ENCODE results near the gene HGFAC.

HGFAC gene

DNA sequence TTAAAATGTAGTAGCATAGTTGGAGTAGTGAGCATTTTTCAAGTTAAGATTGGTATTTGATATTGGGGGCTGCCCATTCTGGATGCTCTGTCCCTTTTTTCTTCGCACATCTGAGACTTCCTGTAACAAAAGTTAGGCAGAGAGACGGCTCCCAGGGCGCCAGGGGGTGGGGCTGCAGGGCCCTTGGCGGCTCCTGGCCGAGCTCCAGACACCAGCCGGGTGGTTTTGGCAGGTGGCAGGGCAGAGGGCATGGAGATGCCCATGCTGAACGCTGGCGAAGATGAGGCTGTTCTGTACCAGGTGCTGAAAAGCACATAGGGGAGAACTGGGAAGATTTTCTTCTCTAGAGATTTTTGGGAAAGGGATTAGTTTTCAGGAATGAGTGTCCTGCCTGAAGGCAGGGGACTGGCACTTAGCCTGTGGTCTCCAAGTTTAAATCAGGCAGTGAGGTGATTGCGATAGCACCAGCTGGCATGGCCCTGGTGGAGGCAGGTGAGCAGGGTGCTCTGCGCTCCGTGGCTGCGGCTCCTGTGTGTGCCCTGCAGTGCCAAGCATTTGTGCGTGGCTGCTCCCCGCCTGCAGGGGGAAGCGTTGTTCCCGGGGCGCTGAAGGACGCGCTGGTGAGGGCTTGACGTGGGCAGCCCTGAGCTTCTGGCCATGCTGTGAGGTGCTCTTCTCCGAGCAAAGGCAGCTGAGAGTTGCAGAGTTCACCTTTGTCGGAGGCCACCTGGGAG lies 23.6 kb upstream of the HGFAC start:
- no peak overlapping the region for H3K27ac ChIP-seq (ENCODE audit: low read length)
- no peaks in the 10 kb centered on the region for H3K27me3 ChIP-seq (ENCODE audit: control insufficient read depth, insufficient read depth, low read length)
- DNase-seq (ENCODE audit: low read depth, low spot score) = no peak
- H3K4me3 ChIP-seq (ENCODE audit: low read length) = no peak overlapping the region
- no peaks in the 10 kb centered on the region for H3K4me1 ChIP-seq (ENCODE audit: control insufficient read depth, insufficient read depth, low read length)
- WGBS (ENCODE audit: insufficient coverage, insufficient read length) = no CpG with 5 or more reads among the region's 22 CpGs
- no peaks in the 10 kb centered on the region for H3K36me3 ChIP-seq (ENCODE audit: control insufficient read depth, insufficient read depth, low read length)
- no peaks in the 10 kb centered on the region for H3K9me3 ChIP-seq (ENCODE audit: control insufficient read depth, insufficient read depth, low read length)

DNA sequence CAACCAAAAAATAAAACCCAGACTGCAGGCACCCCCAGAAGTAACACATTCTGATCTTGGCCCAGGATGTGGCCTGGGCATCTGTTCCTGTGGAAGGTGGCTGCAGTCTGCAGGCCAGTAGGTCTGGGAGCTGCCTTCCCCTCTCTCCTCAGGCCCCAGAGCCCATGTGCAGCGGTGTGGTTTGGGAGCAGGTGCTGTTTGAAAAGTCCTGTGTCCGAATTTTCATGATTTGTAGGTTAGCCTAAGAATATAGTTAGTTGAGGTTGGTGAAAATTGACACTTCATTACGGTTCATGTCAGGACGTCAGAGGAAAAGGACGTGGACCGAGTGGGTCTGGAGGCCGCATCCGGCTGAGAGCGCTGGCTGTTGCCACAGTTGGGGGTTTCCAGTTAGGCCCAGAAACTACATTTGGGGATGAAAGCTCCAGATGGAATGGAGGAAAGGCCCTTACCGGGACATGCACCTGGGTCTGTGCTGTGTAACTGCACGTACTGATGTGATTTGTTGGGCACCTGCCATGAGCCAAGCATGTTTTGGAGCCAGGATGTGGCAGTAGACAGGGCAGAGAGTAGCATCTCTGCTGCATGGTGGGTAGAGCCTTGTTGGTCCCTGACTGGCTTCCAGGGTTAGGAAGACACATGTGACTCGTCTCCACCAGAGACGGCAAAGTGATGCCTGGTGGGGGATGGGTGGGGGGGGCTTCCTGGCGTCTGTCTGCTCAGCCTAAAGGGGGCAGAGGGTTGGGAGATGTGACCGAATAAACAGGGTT lies 21.7 kb upstream of the HGFAC start:
- WGBS (ENCODE audit: insufficient coverage, insufficient read length) = no CpG with 5 or more reads among the region's 15 CpGs

DNA sequence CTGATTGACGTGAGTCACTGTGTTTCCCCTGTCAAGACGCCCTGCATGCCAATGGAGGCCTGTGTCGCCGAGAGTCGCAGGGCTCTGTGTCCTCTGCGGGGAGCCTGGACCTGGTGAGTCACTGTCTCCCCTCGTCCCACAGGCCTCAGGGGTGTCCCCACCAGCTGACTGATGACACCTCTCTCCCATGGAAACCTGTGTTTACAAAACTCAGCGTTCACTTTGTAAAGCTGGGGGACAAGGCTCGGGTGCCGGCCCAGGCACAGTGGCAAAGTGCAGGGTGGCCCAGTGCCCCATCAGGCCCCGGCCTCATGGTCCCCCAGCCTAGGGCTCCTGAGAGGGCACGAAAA lies 21.2 kb upstream of the HGFAC start:
- H3K27ac ChIP-seq (ENCODE audit: low read length) = no peak overlapping the region
- no peaks in the 10 kb centered on the region; the same call in 1 of the 2 replicates for H3K4me1 ChIP-seq (ENCODE audit: control insufficient read depth, insufficient read depth, low read length)
- H3K36me3 ChIP-seq (ENCODE audit: control insufficient read depth, insufficient read depth, low read length) = no peaks in the 10 kb centered on the region
- H3K9me3 ChIP-seq (ENCODE audit: control insufficient read depth, insufficient read depth, low read length) = no peaks in the 10 kb centered on the region
- H3K4me3 ChIP-seq (ENCODE audit: low read length) = no peak overlapping the region
- no peak for DNase-seq (ENCODE audit: low read depth, low spot score)
- no CpG with 5 or more reads among the region's 12 CpGs for WGBS (ENCODE audit: insufficient coverage, insufficient read length)
- no peaks in the 10 kb centered on the region for H3K27me3 ChIP-seq (ENCODE audit: control insufficient read depth, insufficient read depth, low read length)

More for the DNA sequence above, 21.7 kb upstream of the HGFAC start:
- Histone ChIP-seq H3K27ac (ENCODE audit: low read length) (no peak overlapping the region), H3K4me1 (ENCODE audit: control insufficient read depth, insufficient read depth, low read length) (no peaks in the 10 kb centered on the region; the same call in 1 of the 2 replicates), H3K36me3 (ENCODE audit: control insufficient read depth, insufficient read depth, low read length) (no peaks in the 10 kb centered on the region), H3K9me3 (ENCODE audit: control insufficient read depth, insufficient read depth, low read length) (no peaks in the 10 kb centered on the region), H3K27me3 (ENCODE audit: control insufficient read depth, insufficient read depth, low read length) (no peaks in the 10 kb centered on the region), H3K4me3 (ENCODE audit: low read length) (no peak overlapping the region)
- DNase-seq (ENCODE audit: low read depth, low spot score) = no peak

DNA sequence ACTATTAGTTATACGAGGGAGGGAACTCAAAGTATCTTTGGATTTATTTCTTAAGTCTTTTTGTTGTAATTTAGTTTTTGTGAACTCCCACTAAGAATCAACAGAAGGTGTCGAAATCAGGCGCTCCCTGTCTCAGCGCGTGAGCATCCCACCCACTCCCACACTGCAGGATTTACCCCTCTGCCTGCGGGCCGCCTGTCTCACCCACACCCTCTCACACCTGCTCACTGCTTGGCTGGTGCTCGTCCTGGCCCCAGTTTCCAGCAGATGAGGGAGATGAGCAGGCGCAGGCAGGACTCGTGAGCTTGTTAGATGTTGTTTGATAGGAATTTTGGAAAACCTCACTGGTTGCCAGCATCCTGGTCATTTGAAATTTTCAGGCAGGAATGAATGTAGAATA lies 20.8 kb upstream of the HGFAC start:
- Histone ChIP-seq H3K4me3 (ENCODE audit: low read length) (no peak overlapping the region), H3K27ac (ENCODE audit: low read length) (no peak overlapping the region), H3K36me3 (ENCODE audit: control insufficient read depth, insufficient read depth, low read length) (no peaks in the 10 kb centered on the region), H3K9me3 (ENCODE audit: control insufficient read depth, insufficient read depth, low read length) (no peaks in the 10 kb centered on the region), H3K4me1 (ENCODE audit: control insufficient read depth, insufficient read depth, low read length) (no peaks in the 10 kb centered on the region; the same call in 1 of the 2 replicates), H3K27me3 (ENCODE audit: control insufficient read depth, insufficient read depth, low read length) (no peaks in the 10 kb centered on the region)
- DNase-seq (ENCODE audit: low read depth, low spot score) = no peak
- WGBS (ENCODE audit: insufficient coverage, insufficient read length) = no CpG with 5 or more reads among the region's 10 CpGs

GRCh38 chr4:3421470-3421869 lies 20.3 kb upstream of the HGFAC start:
- Histone ChIP-seq H3K27ac (ENCODE audit: low read length) (no peak overlapping the region), H3K27me3 (ENCODE audit: control insufficient read depth, insufficient read depth, low read length) (no peaks in the 10 kb centered on the region), H3K36me3 (ENCODE audit: control insufficient read depth, insufficient read depth, low read length) (no peaks in the 10 kb centered on the region), H3K9me3 (ENCODE audit: control insufficient read depth, insufficient read depth, low read length) (no peaks in the 10 kb centered on the region), H3K4me1 (ENCODE audit: control insufficient read depth, insufficient read depth, low read length) (no peaks in the 10 kb centered on the region; the same call in 1 of the 2 replicates), H3K4me3 (ENCODE audit: low read length) (no peak overlapping the region)
- WGBS (ENCODE audit: insufficient coverage, insufficient read length) = no CpG with 5 or more reads among the region's 12 CpGs
- no peak for DNase-seq (ENCODE audit: low read depth, low spot score)

- no peak overlapping the region for H3K4me3 ChIP-seq (ENCODE audit: low read length)
- no peak for DNase-seq (ENCODE audit: low read depth, low spot score)
- H3K27me3 ChIP-seq (ENCODE audit: control insufficient read depth, insufficient read depth, low read length) = no peaks in the 10 kb centered on the region
- WGBS (ENCODE audit: insufficient coverage, insufficient read length) = no CpG with 5 or more reads among the region's 29 CpGs
- H3K9me3 ChIP-seq (ENCODE audit: control insufficient read depth, insufficient read depth, low read length) = no peaks in the 10 kb centered on the region
- no peaks in the 10 kb centered on the region; the same call in 1 of the 2 replicates for H3K4me1 ChIP-seq (ENCODE audit: control insufficient read depth, insufficient read depth, low read length)
- no peaks in the 10 kb centered on the region for H3K36me3 ChIP-seq (ENCODE audit: control insufficient read depth, insufficient read depth, low read length)
- H3K27ac ChIP-seq (ENCODE audit: low read length) = no peak overlapping the region
Observed at GRCh38 chr4:3422241-3422801, 19.4 kb upstream of the HGFAC start.

GRCh38 chr4:3422808-3423297 lies 18.9 kb upstream of the HGFAC start:
- H3K9me3 ChIP-seq (ENCODE audit: control insufficient read depth, insufficient read depth, low read length) = no peaks in the 10 kb centered on the region
- no peak for DNase-seq (ENCODE audit: low read depth, low spot score)
- no peaks in the 10 kb centered on the region for H3K27me3 ChIP-seq (ENCODE audit: control insufficient read depth, insufficient read depth, low read length)
- no CpG with 5 or more reads among the region's 19 CpGs for WGBS (ENCODE audit: insufficient coverage, insufficient read length)
- H3K27ac ChIP-seq (ENCODE audit: low read length) = no peak overlapping the region
- no peak overlapping the region for H3K4me3 ChIP-seq (ENCODE audit: low read length)
- H3K36me3 ChIP-seq (ENCODE audit: control insufficient read depth, insufficient read depth, low read length) = no peaks in the 10 kb centered on the region
- H3K4me1 ChIP-seq (ENCODE audit: control insufficient read depth, insufficient read depth, low read length) = no peaks in the 10 kb centered on the region; the same call in 1 of the 2 replicates

DNA sequence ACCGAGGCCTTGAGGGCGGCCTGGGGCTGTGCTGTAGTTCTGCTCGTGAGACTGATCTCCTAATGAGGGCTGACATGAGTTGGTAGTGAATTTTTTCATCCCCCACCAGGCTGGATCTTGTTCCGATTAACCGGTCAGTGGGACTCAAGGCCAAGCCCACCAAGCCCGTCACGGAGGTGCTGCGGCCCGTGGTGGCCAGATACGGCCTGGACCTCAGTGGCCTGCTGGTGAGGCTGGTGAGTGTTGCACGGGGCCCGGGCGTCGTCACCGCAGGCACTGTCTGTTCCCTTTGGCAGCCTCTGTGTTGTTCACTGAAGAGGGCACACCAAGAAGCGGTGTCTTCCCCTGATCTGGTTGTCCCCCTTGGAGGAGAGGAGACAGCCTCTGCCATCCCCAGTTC lies 18.4 kb upstream of the HGFAC start:
- no peaks in the 10 kb centered on the region for H3K27me3 ChIP-seq (ENCODE audit: control insufficient read depth, insufficient read depth, low read length)
- H3K4me1 ChIP-seq (ENCODE audit: control insufficient read depth, insufficient read depth, low read length) = no peaks in the 10 kb centered on the region; the same call in 1 of the 2 replicates
- no peak overlapping the region for H3K27ac ChIP-seq (ENCODE audit: low read length)
- H3K36me3 ChIP-seq (ENCODE audit: control insufficient read depth, insufficient read depth, low read length) = no peaks in the 10 kb centered on the region
- H3K9me3 ChIP-seq (ENCODE audit: control insufficient read depth, insufficient read depth, low read length) = no peaks in the 10 kb centered on the region
- no peak for DNase-seq (ENCODE audit: low read depth, low spot score)
- no peak overlapping the region for H3K4me3 ChIP-seq (ENCODE audit: low read length)
- no CpG with 5 or more reads among the region's 16 CpGs for WGBS (ENCODE audit: insufficient coverage, insufficient read length)

- Histone ChIP-seq H3K4me3 (ENCODE audit: low read length) (no peak overlapping the region), H3K4me1 (ENCODE audit: control insufficient read depth, insufficient read depth, low read length) (no peaks in the 10 kb centered on the region; the same call in 1 of the 2 replicates), H3K9me3 (ENCODE audit: control insufficient read depth, insufficient read depth, low read length) (no peaks in the 10 kb centered on the region), H3K27ac (ENCODE audit: low read length) (no peak overlapping the region), H3K36me3 (ENCODE audit: control insufficient read depth, insufficient read depth, low read length) (no peaks in the 10 kb centered on the region), H3K27me3 (ENCODE audit: control insufficient read depth, insufficient read depth, low read length) (no peaks in the 10 kb centered on the region)
- DNase-seq (ENCODE audit: low read depth, low spot score) = no peak
- WGBS (ENCODE audit: insufficient coverage, insufficient read length) = no CpG with 5 or more reads among the region's 13 CpGs
Observed at GRCh38 chr4:3423952-3424351, 17.8 kb upstream of the HGFAC start.

DNA sequence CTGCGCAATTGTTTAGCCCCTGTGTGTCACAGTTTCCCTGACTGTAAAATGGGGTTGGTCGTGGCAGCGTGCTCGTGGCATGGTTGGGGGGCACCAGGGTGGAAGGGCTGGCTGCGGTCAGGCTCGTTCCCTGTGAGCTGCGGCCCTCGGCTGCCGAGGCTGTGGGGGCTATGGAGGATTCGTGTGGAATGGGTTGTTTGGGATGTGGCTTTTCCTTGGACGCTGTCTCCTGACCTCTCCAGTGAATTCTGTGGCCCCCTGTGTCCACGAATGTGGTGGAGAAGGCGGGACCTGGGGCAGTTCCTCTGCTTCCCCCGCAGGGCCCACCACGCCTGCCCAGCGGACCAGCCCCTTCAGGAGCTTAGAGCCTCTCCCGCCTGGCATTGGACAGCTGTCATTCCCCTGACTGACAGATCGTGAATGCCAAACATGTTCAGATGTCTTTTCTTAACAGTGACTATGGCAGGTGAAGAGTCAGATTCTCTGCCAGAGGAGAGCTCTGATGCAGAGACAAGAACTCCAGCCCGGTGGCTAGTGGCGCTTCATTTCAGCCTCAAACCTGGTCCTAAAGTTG lies 17.2 kb upstream of the HGFAC start:
- H3K4me3 ChIP-seq (ENCODE audit: low read length) = no peak overlapping the region
- H3K36me3 ChIP-seq (ENCODE audit: control insufficient read depth, insufficient read depth, low read length) = no peaks in the 10 kb centered on the region
- H3K27me3 ChIP-seq (ENCODE audit: control insufficient read depth, insufficient read depth, low read length) = no peaks in the 10 kb centered on the region
- WGBS (ENCODE audit: insufficient coverage, insufficient read length) = no CpG with 5 or more reads among the region's 20 CpGs
- DNase-seq (ENCODE audit: low read depth, low spot score) = no peak
- H3K9me3 ChIP-seq (ENCODE audit: control insufficient read depth, insufficient read depth, low read length) = no peaks in the 10 kb centered on the region
- no peak overlapping the region for H3K27ac ChIP-seq (ENCODE audit: low read length)
- no peaks in the 10 kb centered on the region; the same call in 1 of the 2 replicates for H3K4me1 ChIP-seq (ENCODE audit: control insufficient read depth, insufficient read depth, low read length)

Data from iPS DF 6.9 (cell line).